Spinal cord (tissue), 10 donors: ENCODE data around the gene JAGN1. TPM values are rescaled to one million over a fixed set of nuclear protein-coding genes. Genes with fewer than 3 reads are reported as not detected.

ENCODE experiments used
- DNase-seq, 6 donors: peaks; one replicate each; pipeline versions ENCODE4 v3.0.0 to v3.0.0-alpha.2; 2013 to 2015; ENCODE audit warnings: low spot score in 6 of 6, low read depth in 4 of 6
- H3K27ac ChIP-seq: one replicate; pipeline ENCODE4 v1.5.1; 2013; ENCODE audit warnings: low read depth, low read length, control low read depth
- H3K27me3 ChIP-seq: one replicate; pipeline ENCODE4 v1.6.1; 2013; ENCODE audit warnings: low read length; ENCODE audit not compliant: control insufficient read depth, insufficient read depth
- H3K36me3 ChIP-seq: one replicate; pipeline ENCODE4 v1.6.1; 2013; ENCODE audit warnings: low read length; ENCODE audit not compliant: control insufficient read depth, insufficient read depth
- H3K4me1 ChIP-seq: one replicate; pipeline ENCODE4 v1.6.1; 2013; ENCODE audit warnings: low read length; ENCODE audit not compliant: control insufficient read depth, insufficient read depth
- H3K4me3 ChIP-seq: one replicate; pipeline ENCODE4 v1.5.1; 2013; ENCODE audit warnings: low read depth, low read length, control low read depth
- H3K9me3 ChIP-seq: one replicate; pipeline ENCODE4 v1.6.1; 2013; ENCODE audit warnings: low read length; ENCODE audit not compliant: control insufficient read depth, insufficient read depth
- WGBS: methylation state at CpG from one replicate; pipeline ENCODE4 v1.1.5; 2013; ENCODE audit warnings: missing lambda C conversion rate; ENCODE audit not compliant: insufficient coverage; 5-methylcytosine and 5-hydroxymethylcytosine counted together
- polyA plus RNA-seq, 2 donors: library from polyadenylated mRNA; unstranded; fragments of 120-200 nt; gene quantifications; one replicate each; pipeline ENCODE4 v1.2.1, GENCODE V29; 2013; ENCODE audit not compliant: insufficient read length in 2 of 2
- total RNA-seq, 2 donors: library from RNA; depleted of rRNA in 1 of 2; stranded (reverse); fragments of 120-200 nt in 1 of 2; fragments of >200 nt in 1 of 2; gene quantifications; one replicate each; pipeline versions ENCODE4 v1.2.3 to v1.2.4, GENCODE V29; 2013 to 2014
- donor health status: healthy.

Gene JAGN1
- total and polyA plus RNA-seq, 4 donors, result 16.7 to 35.2 (median 29.6) TPM

DNA sequence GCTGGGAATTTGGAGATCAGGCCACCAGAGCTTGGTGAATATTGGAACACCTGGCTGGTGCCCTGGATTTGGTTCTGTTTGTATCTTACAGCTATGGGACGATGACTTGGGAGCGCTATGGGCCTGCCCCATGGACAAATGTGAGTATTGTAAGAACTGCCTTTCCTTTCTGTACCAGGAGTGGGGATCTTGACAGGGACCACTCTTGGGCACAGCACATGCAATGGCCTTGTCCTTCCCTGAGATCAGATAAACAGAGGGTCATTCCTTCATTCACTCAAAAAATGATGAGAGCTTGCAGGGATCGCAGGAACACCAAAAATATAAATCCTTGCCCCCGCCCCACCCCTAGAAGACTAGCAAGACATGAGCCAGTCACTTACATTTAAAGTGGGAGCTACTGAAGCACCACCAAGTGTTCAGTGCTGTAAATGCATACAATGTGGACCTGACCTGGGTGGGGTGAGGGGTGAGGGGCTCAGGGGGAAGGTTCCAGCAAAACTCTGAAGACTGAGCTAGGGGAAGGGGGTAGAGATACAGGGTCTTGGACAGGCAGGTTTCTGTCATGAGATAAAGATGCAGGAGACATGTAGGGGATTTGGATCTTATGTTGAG, 40.5 kb downstream of the JAGN1 start:
- H3K4me3 ChIP-seq, result no peak overlapping the region
- peaks cover 10% of the 10 kb centered on the region for H3K36me3 ChIP-seq
- DNase-seq, result no peak
- peaks cover 27% of the 10 kb centered on the region for H3K4me1 ChIP-seq
- H3K27me3 ChIP-seq, result no peaks in the 10 kb centered on the region
- no peaks in the 10 kb centered on the region for H3K9me3 ChIP-seq
- H3K27ac ChIP-seq, result no peak overlapping the region
- 95% methylated on average over 2 of the region's 4 CpGs for WGBS

DNA sequence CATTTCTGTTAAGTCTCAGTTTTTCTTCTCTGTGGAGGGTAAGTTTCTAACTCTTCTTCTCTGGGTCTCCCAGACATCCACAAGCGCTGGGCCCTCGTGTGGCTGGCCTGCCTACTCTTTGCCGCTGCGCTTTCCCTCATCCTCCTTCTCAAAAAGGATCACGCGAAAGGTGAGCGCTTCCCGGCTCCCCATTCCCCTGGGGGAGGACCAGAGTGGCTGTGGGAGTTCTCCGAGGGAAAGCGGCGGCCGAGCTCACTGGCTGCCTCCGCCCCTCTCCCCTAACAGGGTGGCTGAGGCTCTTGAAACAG, 42.1 kb downstream of the JAGN1 start:
- Histone ChIP-seq H3K9me3 (no peaks in the 10 kb centered on the region), H3K36me3 (peaks cover 15% of the 10 kb centered on the region), H3K4me1 (peaks cover 27% of the 10 kb centered on the region), H3K4me3 (peak overlapping the region; percentile 89), H3K27me3 (no peaks in the 10 kb centered on the region), H3K27ac (peak overlapping the region; percentile 94)
- WGBS, result 0% methylated on average over 6 of the region's 13 CpGs
- no peak for DNase-seq

DNA sequence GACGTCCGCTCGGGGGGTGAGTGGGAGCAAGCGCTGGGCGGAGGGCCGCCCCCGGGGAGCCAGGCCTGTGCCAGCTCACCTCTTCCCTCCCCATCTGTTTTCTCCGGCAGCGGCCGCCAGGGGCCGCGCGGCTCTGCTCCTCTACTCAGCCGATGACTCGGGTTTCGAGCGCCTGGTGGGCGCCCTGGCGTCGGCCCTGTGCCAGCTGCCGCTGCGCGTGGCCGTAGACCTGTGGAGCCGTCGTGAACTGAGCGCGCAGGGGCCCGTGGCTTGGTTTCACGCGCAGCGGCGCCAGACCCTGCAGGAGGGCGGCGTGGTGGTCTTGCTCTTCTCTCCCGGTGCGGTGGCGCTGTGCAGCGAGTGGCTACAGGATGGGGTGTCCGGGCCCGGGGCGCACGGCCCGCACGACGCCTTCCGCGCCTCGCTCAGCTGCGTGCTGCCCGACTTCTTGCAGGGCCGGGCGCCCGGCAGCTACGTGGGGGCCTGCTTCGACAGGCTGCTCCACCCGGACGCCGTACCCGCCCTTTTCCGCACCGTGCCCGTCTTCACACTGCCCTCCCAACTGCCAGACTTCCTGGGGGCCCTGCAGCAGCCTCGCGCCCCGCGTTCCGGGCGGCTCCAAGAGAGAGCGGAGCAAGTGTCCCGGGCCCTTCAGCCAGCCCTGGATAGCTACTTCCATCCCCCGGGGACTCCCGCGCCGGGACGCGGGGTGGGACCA, 42.6 kb downstream of the JAGN1 start:
- WGBS, result under 1% methylated on average over 77 of the region's 77 CpGs
- no peaks in the 10 kb centered on the region for H3K27me3 ChIP-seq
- peak in 3 of 6 donors; percentile 61 to 90 (median 86) for DNase-seq
- H3K4me3 ChIP-seq, result peak overlapping the region; percentile 89
- H3K9me3 ChIP-seq, result no peaks in the 10 kb centered on the region
- H3K36me3 ChIP-seq, result peaks cover 20% of the 10 kb centered on the region
- peaks cover 27% of the 10 kb centered on the region for H3K4me1 ChIP-seq
- H3K27ac ChIP-seq, result peak overlapping the region; percentile 94

DNA sequence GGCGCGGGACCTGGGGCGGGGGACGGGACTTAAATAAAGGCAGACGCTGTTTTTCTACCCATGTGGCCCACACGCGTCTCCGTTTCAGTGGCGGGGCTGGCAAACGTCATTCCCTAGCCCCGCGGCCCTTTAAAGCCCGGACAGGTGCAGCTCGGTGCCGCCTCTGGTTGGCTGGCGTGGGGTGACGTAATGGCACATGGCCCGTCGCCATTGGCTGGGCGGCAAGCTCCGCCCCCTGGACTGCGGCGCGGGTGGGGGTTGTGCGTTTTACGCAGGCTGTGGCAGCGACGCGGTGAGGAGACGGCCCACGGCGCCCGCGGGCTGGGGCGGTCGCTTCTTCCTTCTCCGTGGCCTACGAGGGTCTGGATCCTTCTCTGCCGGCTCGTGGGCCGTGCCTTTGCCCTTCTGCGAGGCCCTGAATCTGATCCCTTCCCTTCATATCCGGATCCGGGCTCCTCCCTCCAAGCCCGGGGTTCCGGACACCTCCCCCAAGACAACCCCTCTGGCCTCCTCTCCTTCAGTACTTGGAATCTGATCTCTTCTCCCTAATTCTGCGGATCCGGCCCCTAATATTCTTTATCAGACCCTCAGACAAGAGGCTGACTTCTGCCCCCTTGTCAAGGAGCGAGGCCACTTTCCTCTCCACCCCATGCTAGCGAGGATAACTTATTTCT, 43.3 kb downstream of the JAGN1 start, which contains the start of gene CRELD1:
Gene CRELD1, plus strand, starts transcription at position 274 of the 674 bp plus-strand sequence. CDS start 605 bp downstream, outside the sequence.
- under 1% methylated on average over 50 of the region's 50 CpGs for WGBS
- H3K4me1 ChIP-seq, result peaks cover 27% of the 10 kb centered on the region

DNA sequence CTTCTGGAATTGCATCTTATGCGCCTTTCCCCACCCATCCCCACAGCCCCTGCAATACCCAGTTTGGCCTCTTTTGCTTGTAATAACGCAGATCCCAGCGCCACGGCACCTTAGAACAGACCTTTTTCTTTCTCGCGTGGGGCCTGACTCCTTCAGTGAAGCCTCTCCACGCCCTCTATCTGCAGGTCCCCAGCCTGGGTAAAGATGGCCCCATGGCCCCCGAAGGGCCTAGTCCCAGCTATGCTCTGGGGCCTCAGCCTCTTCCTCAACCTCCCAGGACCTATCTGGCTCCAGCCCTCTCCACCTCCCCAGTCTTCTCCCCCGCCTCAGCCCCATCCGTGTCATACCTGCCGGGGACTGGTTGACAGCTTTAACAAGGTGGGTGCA, 43.8 kb downstream of the JAGN1 start:
- 14% methylated on average over 11 of the region's 11 CpGs for WGBS
- Histone ChIP-seq H3K4me3 (peak overlapping the region; percentile 89), H3K27me3 (no peaks in the 10 kb centered on the region), H3K36me3 (peaks cover 21% of the 10 kb centered on the region), H3K4me1 (peaks cover 27% of the 10 kb centered on the region), H3K27ac (peak overlapping the region; percentile 94), H3K9me3 (no peaks in the 10 kb centered on the region)
- DNase-seq, result no peak

More for the DNA sequence above, 43.3 kb downstream of the JAGN1 start, which contains the start of gene CRELD1:
- peak within 1 kb of the TSS; percentile 89 for H3K4me3 ChIP-seq
- peaks cover 19% of the 10 kb centered on the region for H3K36me3 ChIP-seq
- H3K9me3 ChIP-seq, result no peaks in the 10 kb centered on the region
- DNase-seq, result peak in 5 of 6 donors; percentile 91 to 99 (median 93)
- peak within 1 kb of the TSS; percentile 94 for H3K27ac ChIP-seq
- H3K27me3 ChIP-seq, result no peaks in the 10 kb centered on the region

DNA sequence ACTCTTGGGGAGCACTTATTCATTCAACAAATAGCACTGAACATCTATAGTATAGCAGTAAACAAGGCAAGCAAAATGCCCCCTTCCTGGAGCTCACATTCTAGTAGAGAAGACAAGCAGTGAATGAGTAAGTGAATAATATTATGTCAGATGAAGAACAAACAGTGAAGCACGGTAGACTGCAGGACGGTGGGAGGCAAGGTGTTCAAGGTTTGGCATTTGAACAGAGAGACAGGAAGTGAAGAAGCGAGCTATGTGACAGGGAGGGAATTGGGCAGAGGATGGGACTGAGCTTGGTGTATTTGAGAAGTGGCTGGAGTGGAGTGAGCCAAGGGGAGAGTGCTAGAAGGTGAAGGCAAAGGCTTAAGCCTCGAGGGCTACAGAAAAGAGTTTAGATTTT, 44.6 kb downstream of the JAGN1 start:
- Histone ChIP-seq H3K27me3 (no peaks in the 10 kb centered on the region), H3K36me3 (peaks cover 20% of the 10 kb centered on the region), H3K4me1 (peaks cover 27% of the 10 kb centered on the region), H3K4me3 (no peak overlapping the region), H3K27ac (no peak overlapping the region), H3K9me3 (no peaks in the 10 kb centered on the region)
- DNase-seq, result no peak
- WGBS, result 73% methylated on average over 3 of the region's 4 CpGs

DNA sequence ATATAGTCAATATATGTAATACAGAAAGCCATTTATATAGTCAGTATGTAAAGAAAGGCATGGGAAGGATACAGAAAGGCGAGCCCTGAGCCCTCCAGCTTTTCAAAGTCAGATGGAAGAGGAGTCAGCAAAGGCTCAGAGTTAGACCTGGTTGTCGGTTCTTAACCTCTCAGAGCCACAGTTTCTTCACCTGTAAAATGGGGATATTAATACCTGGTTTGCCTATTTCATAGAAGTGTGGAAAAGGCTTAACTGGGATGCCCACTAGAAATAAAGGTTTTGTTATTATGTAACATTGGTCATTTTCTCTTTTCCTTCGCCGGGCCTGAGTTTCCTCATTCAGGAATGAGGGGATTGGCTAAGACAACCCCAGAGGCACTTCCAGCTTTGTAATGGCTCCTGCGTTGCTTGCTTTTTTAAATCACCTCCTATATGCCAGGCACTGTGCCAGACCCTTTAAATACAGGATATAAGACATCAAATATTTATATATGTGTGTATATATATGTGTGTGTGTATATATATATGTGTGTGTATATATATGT, 45.6 kb downstream of the JAGN1 start:
- WGBS, result 100% methylated on average over 1 of the region's 5 CpGs
- Histone ChIP-seq H3K27ac (no peak overlapping the region), H3K4me3 (no peak overlapping the region), H3K36me3 (peaks cover 27% of the 10 kb centered on the region), H3K27me3 (no peaks in the 10 kb centered on the region), H3K9me3 (no peaks in the 10 kb centered on the region), H3K4me1 (peaks cover 27% of the 10 kb centered on the region)
- DNase-seq, result no peak

DNA sequence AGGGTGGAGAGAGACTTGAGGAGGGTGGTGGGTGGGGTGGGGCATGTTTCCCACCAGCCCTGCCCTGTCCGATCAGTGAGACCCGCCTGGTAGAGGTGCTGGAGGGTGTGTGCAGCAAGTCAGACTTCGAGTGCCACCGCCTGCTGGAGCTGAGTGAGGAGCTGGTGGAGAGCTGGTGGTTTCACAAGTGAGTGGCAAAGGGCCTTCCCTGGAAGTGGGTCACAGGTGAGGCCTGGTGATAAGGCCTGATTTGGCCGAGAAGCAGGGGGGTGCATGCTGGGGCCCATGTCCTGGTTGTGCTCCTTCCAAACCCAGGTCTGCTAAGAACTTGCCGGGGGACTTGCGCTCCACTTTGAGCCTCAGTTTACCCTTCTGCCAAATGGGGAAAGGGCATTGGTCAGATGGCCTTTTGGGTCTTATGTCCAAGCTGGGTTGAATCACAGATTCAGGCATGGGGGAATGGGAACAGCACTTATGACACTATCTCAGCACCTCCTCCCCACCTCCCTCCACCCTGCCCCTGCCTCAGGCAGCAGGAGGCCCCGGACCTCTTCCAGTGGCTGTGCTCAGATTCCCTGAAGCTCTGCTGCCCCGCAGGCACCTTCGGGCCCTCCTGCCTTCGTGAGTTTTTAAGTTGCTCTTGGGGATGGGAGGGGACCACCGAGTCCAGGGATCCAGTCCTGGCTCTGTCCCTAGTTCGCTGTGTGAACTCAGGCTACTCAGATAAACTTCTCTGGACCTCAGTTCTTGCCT, 47.3 kb downstream of the JAGN1 start:
- H3K36me3 ChIP-seq, result peaks cover 39% of the 10 kb centered on the region
- H3K27ac ChIP-seq, result no peak overlapping the region
- H3K4me1 ChIP-seq, result peaks cover 21% of the 10 kb centered on the region
- no peaks in the 10 kb centered on the region for H3K9me3 ChIP-seq
- H3K4me3 ChIP-seq, result no peak overlapping the region
- 96% methylated on average over 12 of the region's 13 CpGs for WGBS
- H3K27me3 ChIP-seq, result no peaks in the 10 kb centered on the region
- DNase-seq, result no peak

DNA sequence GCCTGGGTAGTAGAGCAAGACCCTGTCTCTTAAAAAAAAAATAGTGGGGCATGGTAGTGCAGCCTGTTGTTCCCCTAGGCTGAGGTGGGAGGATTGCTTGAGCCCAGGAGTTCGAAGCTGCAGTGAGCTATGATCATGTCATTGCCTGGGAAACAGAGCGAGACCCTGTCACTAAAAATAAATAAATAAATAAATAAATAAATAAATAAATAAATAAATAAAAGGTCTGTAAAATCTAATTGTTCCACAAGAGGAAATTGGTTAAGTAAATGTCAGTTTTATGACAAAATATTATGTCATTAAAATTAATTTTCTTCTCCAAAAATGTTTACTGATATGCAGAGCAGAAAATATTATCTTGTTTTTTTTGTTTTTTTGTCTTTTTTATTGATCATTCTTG, 48.6 kb downstream of the JAGN1 start:
- H3K27ac ChIP-seq, result no peak overlapping the region
- peaks cover 15% of the 10 kb centered on the region for H3K4me1 ChIP-seq
- H3K4me3 ChIP-seq, result no peak overlapping the region
- no peaks in the 10 kb centered on the region for H3K27me3 ChIP-seq
- WGBS, result no CpG with 5 or more reads among the region's 2 CpGs
- H3K9me3 ChIP-seq, result no peaks in the 10 kb centered on the region
- DNase-seq, result no peak
- H3K36me3 ChIP-seq, result peaks cover 51% of the 10 kb centered on the region
